ENCODE measurements around the gene MEF2B.

GRCh38 chr19:19185853-19186740 lies 16.0 kb upstream of the MEF2B start:
- TF ChIP-seq CTCF (IDR thresholded peaks at IDR 0.05; ENCODE audit: extremely low read depth in 1 of 2, insufficient read depth in 1 of 2, low read depth in 1 of 2, low read length in 2 of 2) (peak; percentile 71 to 80), POLR2A (IDR thresholded peaks at IDR 0.05; ENCODE audit: low read depth, low read length) (no peak), FOS (IDR thresholded peaks at IDR 0.05; ENCODE audit: borderline replicate concordance, insufficient read depth, low read length) (no peak)
